A549 (cell line): ENCODE results near the gene FSCN2.

ENCODE experiments used
- EP300 ChIP-seq, 2 experiments: fragments of >200 bp; sonication (Bioruptor Twin); formaldehyde crosslinking; IDR thresholded peaks; 2 replicates in 1 of 2; 3 replicates in 1 of 2; pipeline ENCODE4 v1.6.1; 2016 to 2017
- ESRRA ChIP-seq: fragments of 150-350 bp; IDR thresholded peaks from 2 replicates; pipeline ENCODE4 v1.6.1; 2014; ENCODE audit warnings: mild to moderate bottlenecking, low read length, borderline replicate concordance
- HOXA7 ChIP-seq: fragments of 250-450 bp; sonication (Bioruptor Pico); IDR thresholded peaks from 2 replicates; pipeline ENCODE4 v1.5.0; 2020; ENCODE audit warnings: mild to moderate bottlenecking, moderate library complexity
- RCOR1 ChIP-seq: fragments of 150-350 bp; IDR thresholded peaks from 2 replicates; pipeline ENCODE4 v1.6.1; 2014; ENCODE audit warnings: antibody characterized with exemption, low read length, low read depth
- RFX5 ChIP-seq: fragments of 450-650 bp; IDR thresholded peaks from 2 replicates; pipeline ENCODE4 v1.7.1; 2014; ENCODE audit warnings: antibody characterized with exemption, mild to moderate bottlenecking, moderate library complexity
- SMC3 ChIP-seq: fragments of >200 bp; sonication (Bioruptor Twin); formaldehyde crosslinking; IDR thresholded peaks from 3 replicates; pipeline ENCODE4 v1.6.1; 2018; ENCODE audit warnings: inconsistent platforms
- TF ChIP-seq, protein P1 (sequence below): IDR thresholded peaks from 2 replicates; pipeline ENCODE4 v1.6.1; 2012
- TF ChIP-seq, protein P2 (sequence below): fragments of >200 bp; sonication (Bioruptor Twin); formaldehyde crosslinking; IDR thresholded peaks from 3 replicates; pipeline ENCODE4 v1.5.1; 2016
- TF ChIP-seq, protein P3 (sequence below): fragments of 200-600 bp; sonication (generic); IDR thresholded peaks from 2 replicates; pipeline ENCODE4 v1.6.1; 2016; ENCODE audit warnings: antibody characterized with exemption, mild to moderate bottlenecking, moderate library complexity
- TF ChIP-seq, protein P4 (sequence below): fragments of 450-650 bp; IDR thresholded peaks from 2 replicates; pipeline ENCODE4 v1.6.1; 2014; ENCODE audit warnings: antibody characterized with exemption

DNA sequence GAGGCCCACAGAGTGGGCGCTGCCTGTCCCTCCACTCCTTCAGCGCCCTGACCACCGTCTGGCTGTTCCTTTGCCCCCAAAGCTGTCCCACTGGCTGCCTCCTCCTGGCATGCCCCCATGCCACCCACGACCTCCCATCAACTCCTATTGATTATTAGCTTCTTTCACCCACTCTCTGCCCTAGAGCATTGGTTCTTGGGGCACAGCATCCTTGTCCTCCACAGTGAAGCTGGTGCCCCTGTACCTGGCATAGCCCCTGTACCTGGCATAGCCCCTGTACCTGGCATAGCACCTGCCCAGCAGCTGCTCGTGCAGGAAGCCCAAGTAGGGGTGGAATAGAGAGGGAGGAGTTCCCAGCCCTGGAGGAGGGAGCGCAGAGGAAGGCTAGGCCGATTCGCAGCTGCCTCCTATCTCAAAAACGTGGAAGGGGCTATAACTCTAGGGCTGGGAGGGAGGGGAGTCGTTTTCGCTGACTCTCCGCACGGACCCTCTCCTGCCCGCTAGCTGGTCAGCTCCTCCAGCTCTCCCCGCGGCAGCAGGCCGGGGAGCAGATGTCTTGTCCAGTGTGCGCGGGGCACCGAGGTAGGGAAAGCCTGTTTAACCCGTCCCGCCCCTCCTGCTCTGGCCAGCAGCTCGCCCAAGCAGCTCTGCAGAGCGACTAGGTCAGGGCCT lies 9.9 kb upstream of the FSCN2 start:
- TF ChIP-seq HOXA7 (CRISPR knock-in tag): no peak
- TF ChIP-seq, protein P1, sequence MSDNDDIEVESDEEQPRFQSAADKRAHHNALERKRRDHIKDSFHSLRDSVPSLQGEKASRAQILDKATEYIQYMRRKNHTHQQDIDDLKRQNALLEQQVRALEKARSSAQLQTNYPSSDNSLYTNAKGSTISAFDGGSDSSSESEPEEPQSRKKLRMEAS: no peak
- TF ChIP-seq, protein P2, sequence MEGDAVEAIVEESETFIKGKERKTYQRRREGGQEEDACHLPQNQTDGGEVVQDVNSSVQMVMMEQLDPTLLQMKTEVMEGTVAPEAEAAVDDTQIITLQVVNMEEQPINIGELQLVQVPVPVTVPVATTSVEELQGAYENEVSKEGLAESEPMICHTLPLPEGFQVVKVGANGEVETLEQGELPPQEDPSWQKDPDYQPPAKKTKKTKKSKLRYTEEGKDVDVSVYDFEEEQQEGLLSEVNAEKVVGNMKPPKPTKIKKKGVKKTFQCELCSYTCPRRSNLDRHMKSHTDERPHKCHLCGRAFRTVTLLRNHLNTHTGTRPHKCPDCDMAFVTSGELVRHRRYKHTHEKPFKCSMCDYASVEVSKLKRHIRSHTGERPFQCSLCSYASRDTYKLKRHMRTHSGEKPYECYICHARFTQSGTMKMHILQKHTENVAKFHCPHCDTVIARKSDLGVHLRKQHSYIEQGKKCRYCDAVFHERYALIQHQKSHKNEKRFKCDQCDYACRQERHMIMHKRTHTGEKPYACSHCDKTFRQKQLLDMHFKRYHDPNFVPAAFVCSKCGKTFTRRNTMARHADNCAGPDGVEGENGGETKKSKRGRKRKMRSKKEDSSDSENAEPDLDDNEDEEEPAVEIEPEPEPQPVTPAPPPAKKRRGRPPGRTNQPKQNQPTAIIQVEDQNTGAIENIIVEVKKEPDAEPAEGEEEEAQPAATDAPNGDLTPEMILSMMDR: no peak
- TF ChIP-seq SMC3: no peak
- no peak for TF ChIP-seq ESRRA
- no peak for TF ChIP-seq EP300 (IDR thresholded peaks at IDR 0.05)
- TF ChIP-seq, protein P3, sequence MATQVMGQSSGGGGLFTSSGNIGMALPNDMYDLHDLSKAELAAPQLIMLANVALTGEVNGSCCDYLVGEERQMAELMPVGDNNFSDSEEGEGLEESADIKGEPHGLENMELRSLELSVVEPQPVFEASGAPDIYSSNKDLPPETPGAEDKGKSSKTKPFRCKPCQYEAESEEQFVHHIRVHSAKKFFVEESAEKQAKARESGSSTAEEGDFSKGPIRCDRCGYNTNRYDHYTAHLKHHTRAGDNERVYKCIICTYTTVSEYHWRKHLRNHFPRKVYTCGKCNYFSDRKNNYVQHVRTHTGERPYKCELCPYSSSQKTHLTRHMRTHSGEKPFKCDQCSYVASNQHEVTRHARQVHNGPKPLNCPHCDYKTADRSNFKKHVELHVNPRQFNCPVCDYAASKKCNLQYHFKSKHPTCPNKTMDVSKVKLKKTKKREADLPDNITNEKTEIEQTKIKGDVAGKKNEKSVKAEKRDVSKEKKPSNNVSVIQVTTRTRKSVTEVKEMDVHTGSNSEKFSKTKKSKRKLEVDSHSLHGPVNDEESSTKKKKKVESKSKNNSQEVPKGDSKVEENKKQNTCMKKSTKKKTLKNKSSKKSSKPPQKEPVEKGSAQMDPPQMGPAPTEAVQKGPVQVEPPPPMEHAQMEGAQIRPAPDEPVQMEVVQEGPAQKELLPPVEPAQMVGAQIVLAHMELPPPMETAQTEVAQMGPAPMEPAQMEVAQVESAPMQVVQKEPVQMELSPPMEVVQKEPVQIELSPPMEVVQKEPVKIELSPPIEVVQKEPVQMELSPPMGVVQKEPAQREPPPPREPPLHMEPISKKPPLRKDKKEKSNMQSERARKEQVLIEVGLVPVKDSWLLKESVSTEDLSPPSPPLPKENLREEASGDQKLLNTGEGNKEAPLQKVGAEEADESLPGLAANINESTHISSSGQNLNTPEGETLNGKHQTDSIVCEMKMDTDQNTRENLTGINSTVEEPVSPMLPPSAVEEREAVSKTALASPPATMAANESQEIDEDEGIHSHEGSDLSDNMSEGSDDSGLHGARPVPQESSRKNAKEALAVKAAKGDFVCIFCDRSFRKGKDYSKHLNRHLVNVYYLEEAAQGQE: no peak
- no peak for TF ChIP-seq RCOR1
- TF ChIP-seq RFX5: no peak
- TF ChIP-seq, protein P4, sequence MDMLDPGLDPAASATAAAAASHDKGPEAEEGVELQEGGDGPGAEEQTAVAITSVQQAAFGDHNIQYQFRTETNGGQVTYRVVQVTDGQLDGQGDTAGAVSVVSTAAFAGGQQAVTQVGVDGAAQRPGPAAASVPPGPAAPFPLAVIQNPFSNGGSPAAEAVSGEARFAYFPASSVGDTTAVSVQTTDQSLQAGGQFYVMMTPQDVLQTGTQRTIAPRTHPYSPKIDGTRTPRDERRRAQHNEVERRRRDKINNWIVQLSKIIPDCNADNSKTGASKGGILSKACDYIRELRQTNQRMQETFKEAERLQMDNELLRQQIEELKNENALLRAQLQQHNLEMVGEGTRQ: no peak
